ENCODE data around the gene CCS. TPM values are rescaled to one million over a fixed set of nuclear protein-coding genes. Genes with fewer than 3 reads are reported as not detected.

CCS gene
- total and polyA plus RNA-seq, 9 of the 15 experiments (the other 6 are each of a cell fraction or from before 2014, with no cell fraction given) = 1.1 to 46.6 (median 26.8) TPM

DNA sequence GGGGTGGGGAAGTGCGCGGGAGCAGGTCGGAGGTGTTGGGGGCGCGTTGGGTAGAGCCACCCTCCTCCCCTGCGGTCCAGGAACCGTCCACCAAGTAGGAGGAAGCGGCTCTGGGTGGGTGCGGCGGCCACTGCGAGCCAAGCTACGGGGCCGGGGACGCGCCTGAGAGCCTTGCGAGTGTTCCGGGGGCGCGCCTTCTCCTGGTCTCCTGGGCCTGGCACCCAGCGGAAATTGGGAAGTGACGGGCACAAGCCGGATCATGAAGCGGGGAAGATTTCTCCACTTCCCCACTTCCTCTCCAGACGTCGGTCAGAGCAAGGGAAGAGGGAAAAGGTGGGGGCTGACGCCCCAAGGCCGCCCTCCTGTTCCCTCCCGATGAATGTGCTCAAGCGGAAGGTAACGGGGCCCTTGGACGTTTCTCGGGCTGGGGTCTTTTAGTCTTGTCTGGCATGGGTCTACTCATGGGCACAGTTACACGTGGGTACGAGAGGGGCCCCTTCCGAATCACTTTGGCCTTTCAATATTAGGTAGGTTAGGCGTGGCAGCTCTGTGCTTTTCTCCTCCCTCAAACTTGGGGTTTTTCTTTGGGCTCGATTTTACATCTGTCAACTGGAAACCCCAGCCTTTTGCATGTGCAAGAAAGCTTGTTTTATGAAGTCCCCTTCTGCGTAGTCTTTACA lies 24.3 kb downstream of the CCS start (continued):
- TF ChIP-seq CREB5 (CRISPR knock-in tag; IDR thresholded peaks at IDR 0.05) = no peak
- TF ChIP-seq RFX1 (IDR thresholded peaks at IDR 0.05) = no peak
- no peak for TF ChIP-seq FOXA1 (IDR thresholded peaks at IDR 0.05; ENCODE audit: borderline replicate concordance)
- no peak for TF ChIP-seq NFATC3 (IDR thresholded peaks at IDR 0.05)
- TF ChIP-seq ZBTB1 (CRISPR knock-in tag; IDR thresholded peaks at IDR 0.05; ENCODE audit: borderline replicate concordance, low read depth) = no peak
- TF ChIP-seq ZNF232 (CRISPR knock-in tag; IDR thresholded peaks at IDR 0.05) = no peak
- TF ChIP-seq, protein P1, sequence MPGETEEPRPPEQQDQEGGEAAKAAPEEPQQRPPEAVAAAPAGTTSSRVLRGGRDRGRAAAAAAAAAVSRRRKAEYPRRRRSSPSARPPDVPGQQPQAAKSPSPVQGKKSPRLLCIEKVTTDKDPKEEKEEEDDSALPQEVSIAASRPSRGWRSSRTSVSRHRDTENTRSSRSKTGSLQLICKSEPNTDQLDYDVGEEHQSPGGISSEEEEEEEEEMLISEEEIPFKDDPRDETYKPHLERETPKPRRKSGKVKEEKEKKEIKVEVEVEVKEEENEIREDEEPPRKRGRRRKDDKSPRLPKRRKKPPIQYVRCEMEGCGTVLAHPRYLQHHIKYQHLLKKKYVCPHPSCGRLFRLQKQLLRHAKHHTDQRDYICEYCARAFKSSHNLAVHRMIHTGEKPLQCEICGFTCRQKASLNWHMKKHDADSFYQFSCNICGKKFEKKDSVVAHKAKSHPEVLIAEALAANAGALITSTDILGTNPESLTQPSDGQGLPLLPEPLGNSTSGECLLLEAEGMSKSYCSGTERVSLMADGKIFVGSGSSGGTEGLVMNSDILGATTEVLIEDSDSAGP (CRISPR knock-in tag; IDR thresholded peaks at IDR 0.05) = no peak
- TF ChIP-seq VEZF1 (CRISPR knock-in tag; IDR thresholded peaks at IDR 0.05) = no peak; the same call in 1 of the 2 replicates
- no peak for TF ChIP-seq PPARD (CRISPR knock-in tag; IDR thresholded peaks at IDR 0.05)
- TF ChIP-seq ZNF699 (CRISPR knock-in tag; IDR thresholded peaks at IDR 0.05; ENCODE audit: insufficient replicate concordance) = no peak
- no peak for TF ChIP-seq ZNF239 (CRISPR knock-in tag; IDR thresholded peaks at IDR 0.05)
- TF ChIP-seq ZFPM2 (CRISPR knock-in tag; IDR thresholded peaks at IDR 0.05) = no peak
- no peak for TF ChIP-seq SREBF2 (CRISPR knock-in tag; IDR thresholded peaks at IDR 0.05)
- peak; percentile 19; the same call in 1 of the 2 replicates for TF ChIP-seq GABPB1 (CRISPR knock-in tag; IDR thresholded peaks at IDR 0.05)
- TF ChIP-seq GTF2E2 (tag; IDR thresholded peaks at IDR 0.05) = no peak; the same call in 1 of the 2 replicates
- TF ChIP-seq CBFB (CRISPR knock-in tag; IDR thresholded peaks at IDR 0.05) = no peak
- TF ChIP-seq ZNF175 (CRISPR knock-in tag; IDR thresholded peaks at IDR 0.05; ENCODE audit: low read depth) = no peak
- no peak for TF ChIP-seq STAT5A (IDR thresholded peaks at IDR 0.05; ENCODE audit: borderline replicate concordance, low read length)
- no peak for TF ChIP-seq RBM34 (IDR thresholded peaks at IDR 0.05; ENCODE audit: borderline replicate concordance, insufficient read depth, low read length)
- no peak for TF ChIP-seq MEIS2 (IDR thresholded peaks at IDR 0.05; ENCODE audit: partially characterized antibody)
- no peak for TF ChIP-seq POLR3A (IDR thresholded peaks at IDR 0.05; ENCODE audit: borderline replicate concordance, extremely low read depth, insufficient read depth, insufficient read length)
- no peak for TF ChIP-seq NEUROD1 (IDR thresholded peaks at IDR 0.05; ENCODE audit: borderline replicate concordance, low read depth, low read length, partially characterized antibody)
- no peak for TF ChIP-seq HOMEZ (CRISPR knock-in tag; IDR thresholded peaks at IDR 0.05)
- no peak for TF ChIP-seq HDAC6 (IDR thresholded peaks at IDR 0.05; ENCODE audit: low read depth, low read length)
